GM18511 (cell line): Measurements from ENCODE around the gene PLCB3.

Experiments
- ATAC-seq: cut with Tn5 transposase; IDR thresholded peaks from one replicate; pipeline ENCODE4 v1.9.1; 2021; ENCODE audit warnings: mild to moderate bottlenecking, moderate library complexity; ENCODE audit not compliant: unreplicated experiment

The PLCB3 gene

DNA sequence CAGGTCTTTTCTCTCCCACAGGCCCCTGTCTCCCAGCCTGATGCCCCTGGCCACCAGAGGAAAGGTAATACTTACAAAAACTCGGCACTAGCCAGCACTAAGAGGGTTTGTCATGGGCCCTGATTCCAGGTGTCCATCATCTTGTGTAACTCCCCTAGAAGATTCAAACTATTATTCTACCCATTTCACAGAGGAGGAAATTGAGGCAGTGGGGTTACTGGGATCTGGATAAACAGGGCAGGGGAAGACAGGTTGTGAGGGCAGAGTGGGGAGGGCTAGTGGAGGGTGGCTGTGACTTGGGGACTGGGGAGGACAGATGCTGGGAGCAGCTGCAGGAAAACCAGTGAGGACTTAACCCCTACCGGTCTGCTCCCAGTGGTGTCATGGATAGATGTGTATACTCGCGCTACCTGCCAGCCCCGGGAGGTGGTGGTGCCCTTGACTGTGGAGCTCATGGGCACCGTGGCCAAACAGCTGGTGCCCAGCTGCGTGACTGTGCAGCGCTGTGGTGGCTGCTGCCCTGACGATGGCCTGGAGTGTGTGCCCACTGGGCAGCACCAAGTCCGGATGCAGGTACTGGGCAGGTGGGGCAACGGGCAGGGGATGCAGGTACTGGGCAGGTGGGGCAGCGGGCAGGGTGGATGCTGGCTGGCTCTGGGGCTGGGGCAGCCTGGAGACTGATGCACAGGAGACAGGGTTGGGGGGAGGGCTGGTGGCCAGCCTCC lies 15.7 kb upstream of the PLCB3 start:
- ATAC-seq = no peak

DNA sequence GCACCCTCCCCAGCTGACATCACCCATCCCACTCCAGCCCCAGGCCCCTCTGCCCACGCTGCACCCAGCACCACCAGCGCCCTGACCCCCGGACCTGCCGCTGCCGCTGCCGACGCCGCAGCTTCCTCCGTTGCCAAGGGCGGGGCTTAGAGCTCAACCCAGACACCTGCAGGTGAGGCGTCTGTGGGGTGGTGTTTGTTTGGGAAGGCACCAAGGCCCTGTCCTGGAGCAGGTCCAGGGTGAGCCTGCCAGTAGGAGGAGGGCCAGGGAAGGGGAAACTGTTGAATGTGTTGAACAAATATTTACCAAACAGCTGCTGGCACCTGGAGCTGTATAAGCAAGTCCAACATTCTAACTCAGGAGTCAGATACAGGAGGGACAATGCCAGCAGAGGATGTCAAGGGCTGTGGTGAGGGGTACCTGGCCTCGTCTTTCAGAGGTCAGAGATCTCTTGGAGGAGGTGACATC lies 13.8 kb upstream of the PLCB3 start:
- ATAC-seq = no peak

DNA sequence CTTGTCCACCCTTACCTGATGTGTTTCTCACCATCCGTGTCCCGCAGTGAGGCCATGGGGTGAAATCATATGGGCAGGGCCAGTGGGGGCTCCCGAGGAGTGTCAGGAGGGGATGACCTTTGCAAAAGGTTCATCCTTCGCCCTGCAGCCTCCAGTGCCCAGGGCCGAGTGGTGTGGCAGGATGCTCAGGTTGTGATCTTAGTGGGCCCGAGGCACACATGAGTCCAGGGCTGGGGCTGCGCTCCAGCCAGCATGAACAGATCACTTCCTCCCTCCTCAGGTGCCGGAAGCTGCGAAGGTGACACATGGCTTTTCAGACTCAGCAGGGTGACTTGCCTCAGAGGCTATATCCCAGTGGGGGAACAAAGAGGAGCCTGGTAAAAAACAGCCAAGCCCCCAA lies 13.3 kb upstream of the PLCB3 start:
- ATAC-seq = no peak

DNA sequence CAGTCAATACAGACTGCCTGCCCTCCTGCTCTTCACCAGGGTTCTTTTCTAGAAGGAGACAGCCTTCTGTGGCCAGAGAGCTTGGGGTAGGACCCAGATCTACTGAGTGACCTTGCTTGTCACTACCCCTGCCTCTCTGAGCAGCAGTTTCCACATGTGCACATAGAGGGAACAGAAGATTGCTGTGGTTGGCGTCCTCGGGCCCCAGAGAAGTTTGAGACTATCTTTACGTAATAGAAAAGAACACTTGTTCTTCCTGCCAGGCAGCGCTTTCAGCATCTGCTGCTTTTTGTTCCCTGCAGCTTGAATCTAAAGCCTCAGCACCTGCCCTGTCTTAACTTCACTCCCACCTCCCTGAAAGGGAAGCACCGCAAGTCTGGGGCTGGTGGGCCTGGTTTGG lies 12.3 kb upstream of the PLCB3 start:
- ATAC-seq = no peak

DNA sequence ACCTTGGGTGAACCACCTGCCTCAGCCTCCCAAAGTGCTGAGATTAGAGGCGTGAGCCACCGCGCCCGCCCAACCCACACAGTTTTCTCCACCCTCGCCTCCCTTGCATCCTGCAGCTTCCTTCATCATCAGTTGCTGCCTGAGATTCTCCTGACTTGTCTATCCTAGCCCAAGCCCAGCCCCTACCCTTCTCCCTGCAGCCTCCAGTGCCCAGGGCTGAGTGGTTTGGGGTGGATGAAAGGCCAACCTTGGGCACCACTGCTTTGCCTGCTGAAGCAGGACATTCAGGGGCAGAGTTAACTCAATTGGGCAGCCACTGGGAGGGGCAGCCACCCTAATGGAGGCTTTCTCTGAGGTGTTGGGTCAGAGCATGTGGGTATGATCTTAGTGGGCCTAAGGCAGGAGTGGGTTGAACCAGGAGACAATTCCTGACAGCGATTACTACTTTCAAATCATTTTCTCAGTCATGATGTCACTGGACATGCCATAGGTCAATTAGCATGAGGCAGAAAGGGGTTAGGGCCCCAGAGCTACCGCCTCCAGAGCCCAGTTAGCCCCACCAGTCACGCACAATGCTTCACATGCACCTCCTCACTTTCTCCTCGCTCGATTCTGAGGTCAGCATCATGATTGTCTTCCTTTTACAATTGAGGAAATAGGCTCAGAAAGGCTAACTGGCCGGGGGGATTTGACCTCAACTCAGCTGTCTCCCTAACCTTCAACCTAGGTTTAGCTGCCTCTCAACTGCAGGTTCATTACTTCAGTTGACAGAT lies 11.5 kb upstream of the PLCB3 start:
- ATAC-seq = no peak

DNA sequence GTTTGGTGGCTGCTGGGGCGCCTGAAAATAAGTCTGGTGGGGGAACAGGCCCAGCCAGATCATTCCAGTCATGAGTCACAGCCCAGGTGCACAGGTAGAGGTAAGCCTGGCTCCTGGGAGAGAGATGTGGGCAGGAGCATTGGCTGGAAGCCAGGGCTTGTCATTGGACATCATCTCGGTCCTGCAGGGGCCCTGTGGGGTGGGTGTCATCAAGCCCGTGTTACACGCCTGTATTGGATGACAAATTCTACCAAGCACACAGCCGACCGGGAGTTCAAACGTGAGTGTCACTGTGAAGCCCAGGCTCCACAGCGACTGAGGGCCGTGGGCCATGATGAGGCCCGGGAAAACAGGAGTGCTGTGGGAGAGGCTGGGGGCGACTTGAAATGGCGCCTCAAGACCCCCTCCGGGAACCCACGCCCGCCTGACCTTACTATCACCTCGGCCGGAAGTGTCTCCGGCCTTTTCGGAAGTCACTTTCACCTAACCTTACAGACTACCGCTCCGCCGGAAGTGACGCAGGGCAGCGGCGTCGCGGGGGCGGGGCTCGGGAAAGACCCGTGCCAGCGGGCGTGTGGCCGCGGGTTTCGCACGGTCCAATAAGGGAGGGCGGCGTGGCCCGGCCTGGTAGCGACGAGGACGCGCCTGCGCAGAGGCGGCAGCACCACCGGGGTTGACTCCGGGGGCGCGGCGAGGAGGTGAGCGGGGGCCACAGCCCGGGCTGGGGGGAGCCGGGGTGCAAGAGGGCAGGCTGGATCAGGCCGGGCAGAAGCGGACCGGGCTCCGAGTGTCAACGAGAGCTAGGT lies 10.7 kb upstream of the PLCB3 start, which contains the start of gene FKBP2:
FKBP2 (plus strand) TSS at position 661 of the 806 bp plus-strand sequence. CDS start 1,293 bp downstream, outside the sequence.
- ATAC-seq = peak; percentile 50

DNA sequence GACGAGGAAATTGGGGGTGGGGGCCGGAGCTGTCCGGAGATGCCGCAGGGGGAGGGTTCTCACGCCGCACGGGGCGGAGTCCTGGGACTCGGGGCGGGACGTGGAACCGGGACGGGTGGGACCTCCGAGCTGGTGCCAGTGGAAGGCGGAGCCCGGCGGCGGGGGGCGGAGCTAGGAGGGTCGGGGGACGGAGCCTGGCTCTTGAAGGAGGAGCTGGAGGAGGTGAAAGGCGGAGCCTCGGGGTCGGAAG lies 10.2 kb upstream of the PLCB3 start:
- peak; percentile 63 for ATAC-seq

DNA sequence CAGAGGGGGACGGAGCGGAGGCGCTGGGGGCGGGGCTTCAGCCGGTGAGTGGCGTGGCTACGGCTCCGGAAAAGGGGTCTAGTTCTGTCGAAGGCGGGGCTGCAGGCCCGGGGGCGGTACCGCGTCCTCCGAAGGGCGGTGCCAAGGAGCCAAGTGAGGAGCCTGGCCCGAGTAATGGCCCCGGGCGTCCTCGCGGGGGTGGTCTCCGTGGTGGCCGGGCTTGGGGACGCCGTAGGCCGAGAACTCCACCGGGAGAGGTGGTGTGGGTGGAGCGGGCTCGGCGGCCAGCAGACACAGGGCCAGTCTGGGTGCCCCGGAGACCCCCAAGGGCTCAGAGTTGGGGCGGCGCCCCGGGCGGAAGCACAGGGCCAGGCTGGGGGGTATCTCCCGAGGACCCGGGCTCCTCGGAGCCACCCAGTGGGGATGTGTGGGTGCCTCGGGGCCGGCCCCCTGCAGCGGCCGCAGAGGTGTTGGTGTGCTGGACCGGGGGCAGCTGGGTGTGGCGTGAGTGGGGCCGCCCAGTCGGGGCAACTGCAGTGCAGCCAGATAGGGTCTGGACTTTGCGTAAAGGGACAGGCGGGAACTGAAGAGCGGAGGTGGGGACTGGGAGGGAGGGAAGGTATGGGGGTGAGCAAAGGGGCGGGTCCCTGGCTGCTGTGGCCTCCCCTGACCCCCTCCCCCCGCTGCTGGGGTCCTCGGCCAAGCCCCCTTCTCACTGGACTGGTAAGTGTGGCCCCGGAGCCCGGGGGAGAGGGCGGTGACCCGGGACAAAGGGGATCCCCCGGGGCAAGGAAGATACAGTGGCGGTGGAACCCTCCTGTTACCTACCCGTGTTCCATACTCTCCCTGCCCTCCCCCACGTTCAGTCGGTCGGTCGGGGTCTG lies 9.6 kb upstream of the PLCB3 start:
- peak; percentile 59 for ATAC-seq

DNA sequence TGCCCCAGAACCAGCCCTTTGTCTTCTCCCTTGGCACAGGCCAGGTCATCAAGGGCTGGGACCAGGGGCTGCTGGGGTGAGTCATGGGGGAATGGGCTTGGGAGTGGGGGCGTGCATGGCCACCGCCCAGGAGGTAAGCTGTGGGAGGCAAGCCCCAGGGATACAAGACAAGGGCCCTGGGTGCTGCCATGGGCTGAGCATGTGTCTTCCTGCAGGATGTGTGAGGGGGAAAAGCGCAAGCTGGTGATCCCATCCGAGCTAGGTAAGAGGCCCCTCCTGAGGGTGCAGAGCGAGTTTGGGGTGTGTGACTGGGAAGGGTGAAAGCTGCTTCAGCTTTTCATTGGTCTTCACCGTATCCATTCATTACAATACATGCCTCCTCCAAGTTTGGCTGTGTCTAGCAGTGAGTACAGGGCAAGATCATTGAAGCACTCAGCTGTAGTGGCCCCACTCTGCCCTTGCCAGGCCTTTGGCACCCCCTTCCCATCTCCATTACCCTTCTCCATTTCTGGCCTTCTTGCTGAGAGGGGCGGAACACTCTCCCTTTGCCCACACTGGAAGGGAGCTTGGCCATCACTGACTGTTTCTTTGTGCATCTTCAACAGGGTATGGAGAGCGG lies 8.0 kb upstream of the PLCB3 start:
- no peak for ATAC-seq

DNA sequence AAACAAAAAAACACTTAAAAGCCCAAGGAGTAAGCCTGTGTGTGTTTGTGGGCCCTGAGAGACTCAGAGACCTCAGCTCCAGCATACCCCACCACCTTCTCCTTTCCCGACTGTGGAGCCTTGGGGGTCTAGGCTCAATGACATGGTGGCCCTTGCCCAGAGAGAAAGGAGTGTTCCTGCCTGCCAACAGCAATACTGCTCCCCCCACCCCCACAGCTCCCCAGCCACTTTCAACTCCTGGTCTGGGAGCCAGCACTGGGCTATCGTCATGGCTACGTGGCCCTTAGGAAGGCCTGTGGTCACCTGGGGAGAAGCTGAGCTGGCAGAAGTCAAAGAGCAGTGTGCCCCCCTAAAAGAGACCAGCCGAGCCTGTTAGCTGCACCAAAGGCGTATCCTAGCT lies 7.2 kb upstream of the PLCB3 start:
- no peak for ATAC-seq

DNA sequence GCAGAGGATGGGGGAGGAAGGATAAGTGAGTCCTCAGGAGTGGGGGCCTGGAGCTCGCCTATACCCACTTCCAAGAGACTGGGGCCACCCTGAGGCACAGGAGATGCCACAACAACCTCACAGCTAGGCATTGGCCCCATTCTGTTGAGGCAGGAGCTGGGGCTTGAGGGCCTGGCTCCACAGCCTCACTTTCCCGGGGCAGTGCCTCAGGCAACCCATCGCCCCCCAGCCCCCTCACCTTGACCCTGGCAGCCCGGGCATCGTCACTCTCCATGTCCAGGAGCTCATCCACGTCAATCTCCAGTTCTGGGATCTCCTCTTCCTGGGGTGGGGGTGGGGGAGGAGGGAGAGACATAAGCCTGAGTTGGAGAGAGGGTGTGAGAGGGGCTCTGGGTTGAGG lies 6.4 kb upstream of the PLCB3 start:
- ATAC-seq = no peak

DNA sequence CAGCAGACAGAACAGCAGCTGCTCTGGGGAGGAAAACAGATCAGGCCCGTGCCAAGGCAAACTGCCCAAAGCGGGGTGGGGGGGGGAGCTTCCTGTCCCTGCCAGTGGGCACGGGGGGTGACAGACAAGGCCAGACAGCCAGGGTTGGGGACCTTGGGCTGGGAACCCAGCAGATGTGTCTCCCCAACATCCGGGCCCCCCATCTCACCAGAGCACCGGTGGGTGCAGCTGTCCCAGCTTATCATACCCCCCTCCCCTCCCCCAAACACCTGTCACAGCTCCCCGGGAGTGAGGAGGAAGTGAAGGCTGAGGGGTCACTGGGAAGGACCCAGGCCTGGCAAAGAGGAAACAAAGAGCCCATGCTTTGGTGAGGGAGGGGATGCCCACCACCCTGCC lies 5.9 kb upstream of the PLCB3 start:
- no peak for ATAC-seq

DNA sequence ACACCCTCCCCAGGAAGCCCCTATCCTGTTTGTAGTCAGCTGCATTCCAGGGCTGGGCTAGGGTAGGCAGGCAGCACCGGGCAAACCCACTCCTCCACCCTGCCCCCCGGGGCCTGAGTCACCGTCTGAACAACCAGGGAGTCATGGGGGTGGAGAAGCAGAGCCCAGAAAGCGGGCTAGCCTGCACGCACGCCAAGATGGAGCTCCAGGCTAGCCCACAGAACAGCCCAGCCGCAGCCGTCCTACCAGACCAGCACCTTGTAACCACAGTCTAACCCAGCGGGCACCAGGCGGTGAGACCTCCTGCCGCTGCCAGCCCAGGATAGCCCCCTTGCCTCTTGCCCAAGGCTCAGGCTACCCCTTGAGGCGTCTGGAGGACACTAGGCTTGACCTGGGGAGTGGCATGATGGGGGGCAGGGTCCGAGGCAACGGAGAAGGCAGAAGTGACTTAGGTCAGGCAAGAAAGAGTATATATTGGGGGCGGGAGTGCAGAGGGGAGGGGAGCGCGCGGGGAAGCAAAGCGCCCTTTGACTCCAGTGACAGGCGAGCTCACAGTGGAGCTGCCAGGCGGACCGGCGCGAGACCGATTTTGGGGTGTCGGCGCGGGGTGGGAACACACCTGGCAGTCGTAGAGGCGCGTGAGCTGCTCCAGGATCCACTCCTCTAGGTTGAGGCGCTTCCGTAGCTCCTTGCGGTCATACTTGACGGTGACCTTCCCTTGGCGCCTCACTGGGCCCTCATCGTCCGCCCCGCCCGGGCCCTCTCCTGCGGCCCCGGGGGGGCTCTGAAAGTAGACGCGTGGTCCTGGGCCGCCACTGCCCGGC lies 5.3 kb upstream of the PLCB3 start:
- no peak for ATAC-seq

DNA sequence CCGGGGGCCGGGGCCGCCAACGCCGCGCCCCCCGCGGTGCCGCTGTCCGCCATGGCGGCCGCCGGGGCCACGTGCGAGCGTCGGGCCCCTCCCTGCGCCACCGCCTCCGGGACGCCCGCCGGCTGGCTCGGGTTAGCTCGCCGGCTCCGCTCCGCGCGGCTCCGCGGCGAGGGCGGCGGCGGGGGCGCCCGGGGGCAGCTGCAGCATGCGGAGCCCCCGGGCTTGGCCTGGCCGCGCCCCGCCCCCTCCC lies 4.8 kb upstream of the PLCB3 start:
- ATAC-seq = peak; percentile 17

DNA sequence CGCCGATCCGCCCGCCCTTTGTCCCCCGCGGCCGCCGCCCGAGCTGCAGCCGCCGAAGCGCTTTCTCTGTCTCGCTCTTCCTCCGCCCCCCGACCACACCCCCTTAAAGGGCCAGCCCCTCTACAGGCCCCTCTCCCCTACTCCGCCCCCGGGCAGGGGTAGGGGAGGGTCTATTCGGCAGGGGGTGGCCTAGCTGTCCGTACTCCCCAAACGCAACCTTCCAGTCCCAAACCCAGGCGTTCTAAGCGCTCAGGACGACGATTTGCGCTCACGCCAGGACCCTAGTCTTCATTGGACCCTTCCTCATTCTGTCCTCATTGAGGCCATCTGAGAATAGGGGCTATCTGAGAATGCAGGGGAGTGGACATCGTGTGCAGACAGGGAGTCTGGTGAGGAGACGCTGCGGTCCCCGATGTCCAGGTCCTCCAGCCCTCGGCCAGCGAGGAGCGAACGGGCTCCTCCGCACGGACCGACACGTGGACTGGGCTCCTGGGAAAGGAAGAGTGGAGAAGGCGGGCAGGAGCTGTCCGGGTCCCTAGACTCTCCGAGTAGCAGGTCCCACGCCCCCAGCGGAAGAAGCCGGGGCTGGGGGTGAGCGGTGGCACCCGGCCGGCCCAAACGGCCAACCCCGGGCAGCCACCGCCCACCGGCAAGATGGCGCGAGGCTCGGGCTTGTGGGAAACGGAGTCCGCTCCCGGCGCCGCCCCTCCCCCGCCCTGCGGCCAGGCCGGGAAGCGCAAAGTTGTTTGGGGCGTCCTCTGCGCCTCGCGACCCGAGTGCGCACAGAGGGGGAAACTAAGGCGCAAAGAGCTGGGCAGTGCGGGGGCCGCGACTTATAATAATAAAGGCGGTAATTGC lies 4.2 kb upstream of the PLCB3 start, which contains the start of gene PPP1R14B:
PPP1R14B (minus strand) TSS at position 73 of the 858 bp plus-strand sequence. CDS start 270 bp downstream, outside the sequence.
- ATAC-seq = peak; percentile 48

DNA sequence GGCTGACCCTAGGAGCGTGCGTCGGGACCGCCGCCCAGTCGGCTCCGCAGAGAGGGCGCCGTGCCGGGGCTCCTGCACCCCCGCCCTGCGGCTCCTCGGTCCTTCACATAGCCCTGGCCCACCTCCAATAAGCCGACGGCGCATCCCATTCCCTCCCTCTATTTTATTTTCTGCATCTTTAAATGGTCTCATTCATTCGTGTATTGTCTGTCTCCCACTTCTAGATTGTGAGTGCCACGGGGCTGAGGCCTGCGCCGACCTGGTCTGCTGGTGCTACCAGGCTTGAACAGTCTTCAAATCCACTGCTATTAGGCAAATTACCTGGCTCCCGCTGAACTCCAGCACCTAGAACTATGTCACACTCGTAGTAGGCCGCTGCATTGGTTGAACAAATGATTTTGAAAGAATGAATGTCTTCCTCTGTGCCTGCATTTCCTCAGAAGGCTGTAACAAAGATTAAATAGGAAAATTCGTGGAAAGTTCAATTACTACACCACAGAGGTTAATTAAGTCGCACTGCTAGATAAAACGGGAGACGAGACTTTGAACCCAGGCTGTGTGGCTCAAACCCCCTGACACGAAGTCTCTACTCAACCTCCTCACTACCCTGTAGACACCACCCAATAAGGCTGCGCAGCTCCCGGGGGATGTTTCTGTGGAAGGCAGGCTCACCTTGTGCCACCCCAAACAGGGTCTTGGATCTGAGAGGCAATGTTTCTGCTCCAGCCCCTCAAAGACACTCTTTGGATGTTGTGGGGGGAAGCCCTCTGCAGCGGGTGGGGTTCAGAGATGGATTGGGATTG lies 3.4 kb upstream of the PLCB3 start:
- no peak for ATAC-seq

DNA sequence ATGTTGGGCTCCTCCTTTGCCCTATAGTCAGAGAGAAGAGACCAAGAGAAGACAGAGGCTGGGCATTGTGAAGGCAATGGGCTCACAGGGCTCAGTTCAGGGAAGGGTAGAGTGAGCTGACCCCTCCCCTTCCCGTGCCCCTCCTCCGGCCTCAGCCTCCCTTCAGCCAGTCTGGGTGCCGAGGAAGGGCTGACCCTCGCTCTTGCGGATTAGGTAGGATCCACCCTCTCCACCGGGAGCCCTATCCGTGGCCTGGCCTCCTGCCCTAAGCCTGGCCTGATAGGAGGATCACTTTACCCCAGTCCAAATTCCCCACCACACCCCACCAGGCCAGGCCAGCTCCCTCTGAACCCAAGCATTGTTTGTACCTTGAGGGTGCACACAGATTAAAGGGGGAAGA lies 2.8 kb upstream of the PLCB3 start:
- no peak for ATAC-seq

DNA sequence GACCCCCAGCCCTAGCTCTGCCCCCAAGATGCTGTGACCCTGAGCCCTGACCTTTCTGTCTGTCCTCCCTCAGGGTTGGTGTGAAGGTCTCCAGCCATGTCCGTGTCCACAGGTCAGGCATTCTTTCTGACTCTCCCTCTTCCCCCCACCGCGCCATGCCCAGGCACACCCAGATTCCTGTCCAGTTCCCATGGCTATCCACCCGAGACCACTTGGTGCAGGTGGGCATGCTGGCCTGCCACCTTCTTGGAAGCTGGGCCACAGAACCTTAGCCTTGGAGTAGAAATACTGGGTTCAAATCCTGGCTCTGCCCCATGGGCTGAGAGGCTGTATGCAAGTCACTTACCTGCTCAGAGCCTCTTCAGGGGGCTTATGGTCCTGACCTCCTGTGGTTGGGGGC lies 2.3 kb upstream of the PLCB3 start:
- ATAC-seq = no peak
